Renal cortex interstitium (tissue), 11 donors: Measurements from ENCODE around the gene NLRP6. TPM values are rescaled to one million over a fixed set of nuclear protein-coding genes. Genes with fewer than 3 reads are reported as not detected.
"Not testable (repeated sequence)": the region's sequence is repeated elsewhere in the genome, so short reads cannot be mapped to it uniquely, and the experiment has no call there.

Source experiments
- DNase-seq, 11 donors: peaks; one replicate each; pipeline ENCODE4 v3.0.0-alpha.2; 2013; ENCODE audit warnings: low read depth in 9 of 11, low spot score in 4 of 11; ENCODE audit errors: extremely low read depth in 1 of 11
- polyA plus RNA-seq, 3 donors: library from polyadenylated mRNA; unstranded; fragments of 120-200 nt; gene quantifications; one replicate each; pipeline ENCODE4 v1.2.1, GENCODE V29; 2013; ENCODE audit not compliant: insufficient read length in 3 of 3

Gene NLRP6
- polyA plus RNA-seq, 3 donors = 0.24 to 0.67 (median 0.55) TPM

- DNase-seq = no peak
These were observed 51.7 kb downstream of the NLRP6 start for GRCh38 chr11:329886-330253.

GRCh38 chr11:330307-330693, 52.1 kb downstream of the NLRP6 start:
- no peak for DNase-seq

GRCh38 chr11:330694-331357, 52.6 kb downstream of the NLRP6 start:
- no peak for DNase-seq

GRCh38 chr11:331358-332060, 53.3 kb downstream of the NLRP6 start:
- DNase-seq = no peak

- DNase-seq = no peak
These were observed 54.7 kb downstream of the NLRP6 start for GRCh38 chr11:332651-333480.

GRCh38 chr11:333616-334263, 55.5 kb downstream of the NLRP6 start:
- DNase-seq = not testable (repeated sequence)

- no peak for DNase-seq
These were observed 56.2 kb downstream of the NLRP6 start for GRCh38 chr11:334264-334994.

Other genes starting within 250 kb of the NLRP6 start
- 1 to 10 TPM in 1 of 3 donors, under 1 TPM in 1, not detected in 1; 0.48 to 1.9 TPM for gene SCGB1C1, start 85.3 kb upstream of the NLRP6 start, polyA plus RNA-seq
- 10 to 100 TPM; 36.1 to 47.8 (median 46.2) TPM for gene BET1L, start 71.0 kb upstream of the NLRP6 start, polyA plus RNA-seq
- gene RIC8A, start 70.7 kb upstream of the NLRP6 start, polyA plus RNA-seq = 10 to 100 TPM; 71.4 to 88.1 (median 80.9) TPM
- 10 to 100 TPM; 26.5 to 39.3 (median 29.2) TPM for gene SIRT3, start 42.1 kb upstream of the NLRP6 start, polyA plus RNA-seq
- gene PSMD13, start 41.4 kb upstream of the NLRP6 start, polyA plus RNA-seq = 100 to 1,000 TPM; 132 to 155 (median 152) TPM
- 10 to 100 TPM; 10.9 to 52.6 (median 29.2) TPM for gene PGGHG, start 10.7 kb downstream of the NLRP6 start, polyA plus RNA-seq
- under 1 TPM in 2 of 3 donors, not detected in 1; 0.19 to 0.36 TPM for gene IFITM5, start 21.1 kb downstream of the NLRP6 start, polyA plus RNA-seq
- 100 to 1,000 TPM; 176 to 248 (median 216) TPM for gene IFITM2, start 29.4 kb downstream of the NLRP6 start, polyA plus RNA-seq
- gene IFITM1, start 35.6 kb downstream of the NLRP6 start, polyA plus RNA-seq = 10 to 100 TPM; 36.7 to 47.9 (median 42.5) TPM
- gene IFITM3, start 42.5 kb downstream of the NLRP6 start, polyA plus RNA-seq = 100 to 1,000 TPM; 323 to 370 (median 359) TPM
- gene B4GALNT4, start 91.1 kb downstream of the NLRP6 start, polyA plus RNA-seq = 10 to 100 TPM; 64.8 to 99.5 (median 72.8) TPM
- 1 to 10 TPM; 3.4 to 5.1 (median 4.6) TPM for gene PKP3, start 115.8 kb downstream of the NLRP6 start, polyA plus RNA-seq
- gene SIGIRR, start 136.6 kb downstream of the NLRP6 start, polyA plus RNA-seq = 10 to 100 TPM; 31.7 to 58.1 (median 56.9) TPM
- gene ANO9, start 163.6 kb downstream of the NLRP6 start, polyA plus RNA-seq = 10 to 100 TPM in 2 of 3 donors, 1 to 10 TPM in 1; 9.2 to 18.1 (median 10.3) TPM
- 10 to 100 TPM; 30.6 to 40.8 (median 35.9) TPM for gene PTDSS2, start 171.9 kb downstream of the NLRP6 start, polyA plus RNA-seq
- 10 to 100 TPM; 67.3 to 98.3 (median 98.2) TPM for gene RNH1, start 228.8 kb downstream of the NLRP6 start, polyA plus RNA-seq